HS-5 (cell line): Measurements from ENCODE around the gene UBAP1L.
"Not testable (repeated sequence)": the region's sequence is repeated elsewhere in the genome, so short reads cannot be mapped to it uniquely, and the experiment has no call there.

Experiments used
- DNase-seq: peaks from one replicate; pipeline ENCODE4 v3.0.0-alpha.2; 2012; ENCODE audit warnings: low read depth

UBAP1L gene

DNA sequence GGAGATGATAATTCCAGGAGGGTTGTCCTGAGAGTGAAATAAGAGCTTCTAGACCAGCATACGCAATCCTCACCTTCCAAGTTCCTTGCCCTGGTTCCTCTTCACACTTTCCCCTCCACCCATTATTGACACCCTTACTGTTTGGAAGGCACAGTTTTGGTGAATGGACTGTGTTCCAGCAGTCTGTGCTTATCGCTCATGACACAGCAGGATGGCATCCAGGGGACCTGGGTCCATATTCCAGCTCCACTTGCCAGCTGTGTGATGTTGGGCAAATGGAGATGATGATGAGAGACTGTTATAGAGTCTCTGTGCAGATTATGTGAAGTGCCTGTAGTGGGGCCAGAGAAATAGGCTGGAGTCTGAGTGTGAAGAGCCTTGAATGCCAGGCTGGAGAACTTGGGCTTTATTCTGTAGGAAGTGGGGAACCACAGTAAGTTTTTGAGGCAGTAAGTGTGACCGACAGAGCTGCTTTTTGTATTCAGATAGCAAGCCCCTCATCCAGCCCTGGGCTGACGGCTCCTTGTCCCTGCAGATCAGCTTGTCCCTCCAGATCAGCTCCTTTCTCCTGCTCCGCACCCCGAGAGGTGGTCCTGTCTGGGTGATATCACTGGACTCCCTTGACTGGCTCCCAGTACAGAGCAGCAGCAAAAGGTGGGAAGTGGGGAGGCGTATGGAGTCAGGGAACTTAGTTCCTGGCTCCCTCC is 30.3 kb downstream of the UBAP1L start:
- DNase-seq = no peak

DNA sequence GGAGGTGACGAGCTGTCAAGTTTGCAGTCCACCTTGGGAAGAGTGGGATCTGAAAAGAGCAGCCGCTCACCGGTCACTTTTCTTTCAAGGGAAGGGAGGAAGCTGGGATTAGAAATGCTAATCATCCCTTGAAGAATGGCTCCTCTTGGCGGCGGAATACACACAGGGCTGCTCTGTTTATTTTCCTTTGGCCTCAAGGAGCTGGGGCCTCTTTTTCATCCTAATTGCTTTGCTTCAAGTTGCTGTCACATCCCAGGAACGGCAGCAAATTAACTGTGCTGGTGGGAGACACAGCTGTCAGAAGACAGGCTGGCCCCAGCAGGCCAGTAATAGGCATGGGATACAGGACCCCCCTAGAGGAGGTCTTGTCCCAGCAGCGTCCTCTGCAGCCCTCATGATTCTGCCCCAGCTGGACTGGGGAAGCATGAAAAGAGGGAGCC is 31.7 kb downstream of the UBAP1L start:
- no peak for DNase-seq

DNA sequence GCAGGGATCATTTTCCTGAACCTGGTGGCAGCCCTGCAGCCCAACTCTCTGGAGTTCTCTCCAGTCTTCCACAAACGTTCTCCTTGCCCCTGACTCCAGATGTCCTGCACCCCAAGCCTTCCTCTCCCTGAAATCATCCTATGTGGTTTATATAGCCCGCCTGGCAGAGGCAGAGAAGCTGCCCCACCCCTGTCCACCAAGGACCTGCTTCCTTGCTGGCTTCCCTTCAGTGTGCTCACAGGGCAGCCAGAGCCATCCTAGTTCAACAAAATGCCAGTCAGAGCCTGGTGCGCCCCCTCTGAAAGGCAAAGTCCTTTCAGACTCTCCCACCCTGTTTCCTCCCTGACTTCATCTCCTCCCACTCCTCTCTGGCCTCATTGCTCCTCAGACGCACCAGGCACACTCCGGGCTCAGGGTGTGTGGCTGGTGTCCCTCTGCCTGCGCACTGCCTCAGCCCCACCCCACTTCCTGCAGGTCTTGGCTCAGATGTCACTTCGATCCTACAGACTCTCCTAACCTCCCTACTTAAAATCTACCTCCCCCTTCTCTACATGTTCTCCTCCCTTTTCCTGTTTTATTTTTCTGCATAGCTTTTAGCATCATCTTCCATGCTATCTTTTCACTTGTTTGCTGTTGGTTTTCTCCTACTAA is 32.6 kb downstream of the UBAP1L start:
- no peak for DNase-seq

DNA sequence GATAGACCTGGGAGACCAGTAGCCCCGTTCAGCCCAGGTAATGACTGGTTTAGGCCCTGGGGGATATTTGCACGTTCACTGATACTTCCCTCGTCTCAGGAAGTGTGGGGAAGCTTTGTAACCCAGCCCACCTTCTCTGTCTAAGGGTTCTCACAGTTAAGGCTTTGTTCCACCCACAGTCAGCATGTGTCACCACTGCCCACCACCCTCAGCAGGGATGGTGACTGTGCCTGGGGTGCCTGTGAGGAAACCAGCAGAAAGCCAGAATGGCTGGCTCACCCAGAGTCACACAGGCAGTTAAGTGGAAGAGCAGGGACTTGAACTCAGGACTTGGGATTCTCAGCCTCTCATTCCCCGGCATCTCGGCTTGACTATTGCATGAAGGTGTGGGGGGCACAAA is 33.2 kb downstream of the UBAP1L start:
- no peak for DNase-seq

DNA sequence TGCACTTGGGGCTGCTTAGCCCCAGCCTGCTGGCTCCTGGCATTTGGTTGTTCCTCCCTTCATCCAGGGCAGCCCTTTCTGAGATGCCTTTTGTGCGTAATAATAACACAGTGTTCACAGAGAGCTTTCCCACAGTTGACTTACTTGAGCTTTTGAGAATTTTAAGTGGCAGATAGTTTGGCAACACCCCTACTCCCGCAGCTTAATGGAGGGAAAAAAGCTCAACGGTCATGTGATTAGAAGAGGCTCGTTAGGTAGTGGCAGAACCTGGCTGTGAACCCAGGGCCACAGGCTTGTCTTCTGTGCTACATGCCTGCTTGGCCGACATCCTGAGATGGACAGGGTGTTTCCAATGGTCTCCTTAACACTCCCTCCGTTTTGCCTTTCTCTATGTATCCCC is 33.7 kb downstream of the UBAP1L start:
- DNase-seq = no peak

DNA sequence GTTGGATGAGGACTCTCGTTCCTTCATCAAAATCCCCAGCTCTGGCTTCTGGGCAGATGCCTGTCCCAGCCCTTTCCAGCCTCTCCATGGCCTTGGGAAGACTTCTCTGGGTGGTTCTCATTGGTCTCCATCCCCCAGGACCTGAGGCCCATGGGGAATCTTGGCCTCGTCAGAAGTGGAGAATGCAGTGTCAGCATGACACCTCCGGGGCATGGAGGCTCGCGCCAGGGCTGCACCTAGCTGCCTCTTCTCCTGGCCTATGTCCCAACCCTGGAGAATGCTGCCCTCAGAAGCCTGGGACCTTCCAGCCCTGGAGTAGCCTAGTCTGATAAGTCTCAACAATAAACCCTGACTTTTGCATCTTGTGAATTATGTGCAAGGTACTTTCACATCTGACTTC is 35.4 kb downstream of the UBAP1L start:
- no peak for DNase-seq

DNA sequence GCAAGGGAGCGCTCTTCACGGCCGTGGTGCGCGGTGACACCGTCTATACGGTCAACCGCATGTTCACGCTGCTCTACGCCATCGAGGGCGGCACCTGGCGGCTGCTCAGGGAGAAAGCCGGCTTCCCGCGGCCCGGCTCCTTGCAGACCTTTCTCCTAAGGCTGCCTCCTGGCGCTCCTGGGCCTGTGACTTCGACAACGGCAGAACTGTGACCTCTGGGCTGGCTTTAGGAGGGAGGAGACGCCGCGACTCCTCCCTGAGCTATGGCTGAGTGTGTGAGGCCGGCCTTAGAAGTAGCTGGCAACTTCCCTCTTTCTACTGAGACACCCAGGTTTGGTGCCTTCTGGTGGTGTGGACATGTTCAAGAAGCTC is 37.0 kb downstream of the UBAP1L start:
- DNase-seq = no peak

DNA sequence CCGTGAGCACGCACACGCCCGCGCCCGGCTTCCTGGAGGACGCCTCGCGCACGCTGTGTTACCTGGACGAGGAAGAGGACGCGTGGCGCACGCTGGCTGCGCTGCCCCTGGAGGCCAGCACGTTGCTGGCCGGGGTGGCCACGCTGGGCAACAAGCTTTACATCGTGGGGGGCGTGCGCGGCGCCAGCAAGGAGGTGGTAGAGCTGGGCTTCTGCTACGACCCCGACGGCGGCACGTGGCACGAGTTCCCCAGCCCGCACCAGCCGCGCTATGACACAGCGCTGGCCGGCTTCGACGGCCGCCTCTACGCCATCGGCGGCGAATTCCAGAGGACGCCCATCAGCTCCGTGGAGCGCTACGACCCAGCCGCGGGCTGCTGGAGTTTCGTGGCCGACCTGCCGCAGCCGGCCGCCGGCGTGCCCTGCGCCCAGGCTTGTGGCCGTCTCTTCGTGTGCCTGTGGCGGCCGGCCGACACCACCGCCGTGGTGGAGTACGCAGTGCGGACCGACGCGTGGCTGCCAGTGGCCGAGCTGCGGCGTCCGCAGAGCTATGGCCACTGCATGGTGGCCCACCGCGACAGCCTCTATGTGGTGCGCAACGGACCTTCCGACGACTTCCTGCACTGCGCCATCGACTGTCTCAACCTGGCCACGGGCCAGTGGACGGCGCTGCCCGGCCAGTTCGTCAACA is 37.6 kb downstream of the UBAP1L start:
- DNase-seq = no peak

DNA sequence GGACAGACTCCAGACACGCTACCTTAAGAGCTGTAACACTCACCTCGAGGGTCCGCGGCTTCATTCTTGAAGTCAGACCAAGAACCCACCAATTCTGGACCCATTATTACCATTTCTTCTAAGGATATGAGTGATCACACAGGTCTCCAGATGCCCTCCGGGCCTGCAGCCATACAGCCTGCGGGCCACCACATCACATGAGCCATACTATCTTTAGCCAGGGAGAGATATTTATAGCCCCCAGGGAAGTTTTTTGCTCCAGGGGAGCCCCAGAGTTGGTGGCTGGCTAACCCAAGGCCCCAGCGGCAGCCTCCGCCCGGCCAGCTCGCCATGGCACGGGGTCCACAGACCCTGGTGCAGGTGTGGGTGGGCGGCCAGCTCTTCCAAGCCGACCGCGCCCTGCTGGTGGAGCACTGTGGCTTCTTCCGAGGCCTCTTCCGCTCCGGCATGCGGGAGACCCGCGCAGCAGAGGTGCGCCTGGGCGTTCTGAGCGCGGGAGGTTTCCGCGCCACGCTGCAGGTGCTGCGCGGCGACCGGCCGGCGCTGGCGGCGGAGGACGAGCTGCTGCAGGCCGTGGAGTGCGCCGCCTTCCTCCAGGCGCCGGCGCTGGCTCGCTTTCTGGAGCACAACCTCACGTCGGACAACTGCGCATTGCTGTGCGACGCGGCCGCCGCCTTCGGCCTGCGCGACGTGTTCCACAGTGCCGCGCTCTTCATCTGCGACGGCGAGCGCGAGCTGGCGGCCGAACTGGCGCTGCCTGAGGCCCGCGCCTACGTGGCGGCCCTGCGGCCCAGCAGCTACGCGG is 38.3 kb downstream of the UBAP1L start, which contains the start of gene KBTBD13:
TSS of gene KBTBD13 (plus strand) at position 261 of the 805 bp plus-strand sequence. CDS start at position 331, 70 bp downstream.
- DNase-seq = no peak

DNA sequence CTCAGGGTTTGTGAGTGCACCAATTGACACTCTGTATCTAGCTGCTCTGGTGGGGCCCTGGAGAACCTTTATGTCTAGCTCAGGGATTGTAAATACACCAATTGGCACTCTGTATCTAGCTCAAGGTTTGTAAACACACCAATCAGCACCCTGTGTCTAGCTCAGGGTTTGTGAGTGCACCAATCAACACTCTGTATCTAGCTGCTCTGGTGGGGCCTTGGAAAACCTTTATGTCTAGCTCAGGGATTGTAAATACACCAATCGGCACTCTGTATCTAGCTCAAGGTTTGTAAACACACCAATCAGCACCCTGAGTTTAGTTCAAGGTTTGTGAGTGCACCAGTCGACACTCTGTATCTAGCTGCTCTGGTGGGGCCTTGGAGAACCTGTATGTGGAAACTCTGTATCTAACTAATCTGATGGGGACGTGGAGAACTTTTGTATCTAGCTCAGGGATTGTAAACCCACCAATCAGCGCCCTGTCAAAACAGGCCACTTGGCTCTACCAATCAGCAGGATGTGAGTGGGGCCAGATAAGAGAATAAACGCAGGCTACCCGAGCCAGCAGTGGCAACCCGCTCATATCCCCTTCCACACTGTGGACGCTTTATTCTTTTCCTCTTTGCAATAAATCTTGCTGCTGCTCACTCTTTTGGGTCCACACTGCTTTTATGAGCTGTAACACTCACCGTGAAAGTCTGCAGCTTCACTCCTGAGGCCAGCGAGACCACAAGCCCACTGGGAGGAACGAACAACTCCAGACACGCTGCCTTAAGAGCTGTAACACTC is 39.2 kb downstream of the UBAP1L start:
- not testable (repeated sequence) for DNase-seq

DNA sequence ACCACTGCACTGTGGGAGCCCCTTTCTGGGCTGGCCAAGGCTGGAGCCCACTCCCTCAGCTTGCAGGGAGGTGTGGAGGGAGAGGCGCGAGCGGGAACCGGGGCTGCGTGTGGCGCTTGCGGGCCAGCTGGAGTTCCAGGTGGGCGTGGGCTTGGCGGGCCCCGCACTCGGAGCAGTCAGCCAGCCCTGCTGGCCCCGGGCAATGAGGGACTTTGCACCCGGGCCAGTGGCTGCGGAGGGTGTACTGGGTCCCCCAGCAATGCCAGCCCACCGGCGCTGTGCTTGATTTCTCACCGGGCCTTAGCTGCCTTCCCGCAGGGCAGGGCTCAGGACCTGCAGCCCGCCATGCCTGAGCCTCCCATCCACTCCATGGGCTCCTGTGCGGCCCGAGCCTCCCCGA is 40.1 kb downstream of the UBAP1L start:
- not testable (repeated sequence) for DNase-seq

DNA sequence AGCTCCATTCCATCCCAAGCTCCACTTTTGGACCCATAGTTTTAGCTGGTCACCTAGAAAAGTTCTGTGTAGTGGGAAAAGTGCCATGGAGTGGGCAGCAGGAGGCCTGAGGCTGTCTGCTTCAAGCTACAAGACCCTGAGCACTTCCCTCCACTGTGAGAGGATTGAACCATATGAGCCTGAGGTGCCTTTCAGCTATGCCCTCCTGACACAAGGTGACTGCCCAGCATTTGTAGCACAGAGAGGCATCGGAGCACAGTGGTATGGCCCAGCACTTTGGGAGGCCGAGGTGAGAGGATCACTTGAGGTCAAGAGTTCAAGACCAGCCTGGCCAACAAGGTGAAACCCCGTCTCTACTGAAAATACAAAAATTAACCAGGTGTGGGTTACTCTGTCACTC is 42.4 kb downstream of the UBAP1L start:
- DNase-seq = no peak

DNA sequence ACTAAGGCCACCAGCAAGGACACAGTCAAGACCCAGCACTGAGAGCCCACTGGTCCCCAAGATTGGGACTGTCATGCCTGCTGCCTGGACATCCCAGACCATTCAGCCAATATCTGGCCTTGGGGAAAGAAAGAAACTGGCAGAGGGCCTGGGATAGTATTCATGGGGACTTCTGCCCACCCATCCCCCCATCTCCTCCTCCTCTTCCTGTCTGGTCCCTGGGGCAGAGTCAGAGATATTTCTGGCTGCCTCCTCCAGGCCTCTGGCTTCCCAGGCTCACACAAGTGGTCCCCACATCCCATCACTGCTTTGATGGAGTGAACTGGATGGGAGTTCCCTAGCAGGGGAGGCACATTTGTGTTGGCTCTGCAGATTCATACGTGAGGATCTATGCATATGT is 43.0 kb downstream of the UBAP1L start:
- DNase-seq = no peak

DNA sequence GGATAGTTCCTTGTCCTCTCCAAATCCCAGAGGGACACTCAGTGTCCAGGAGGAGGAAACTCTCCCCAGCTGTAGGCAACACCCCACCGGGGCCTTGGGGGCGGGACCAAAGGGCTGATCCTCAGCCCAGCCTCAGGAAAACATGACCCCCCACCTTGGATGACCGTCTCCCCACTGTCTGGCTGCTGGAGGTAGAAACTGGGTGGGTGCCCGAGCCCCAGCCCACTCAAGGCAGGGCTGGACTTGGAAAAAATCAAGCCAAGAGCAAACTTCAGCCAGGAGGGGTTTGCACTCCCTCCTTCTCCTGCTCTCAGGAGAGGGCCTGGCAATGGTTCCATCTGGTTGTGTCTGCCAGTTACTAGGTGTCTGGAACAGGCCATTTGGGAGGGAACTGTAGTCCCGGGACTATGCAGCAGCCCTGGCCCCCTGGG is 43.6 kb downstream of the UBAP1L start:
- DNase-seq = no peak

DNA sequence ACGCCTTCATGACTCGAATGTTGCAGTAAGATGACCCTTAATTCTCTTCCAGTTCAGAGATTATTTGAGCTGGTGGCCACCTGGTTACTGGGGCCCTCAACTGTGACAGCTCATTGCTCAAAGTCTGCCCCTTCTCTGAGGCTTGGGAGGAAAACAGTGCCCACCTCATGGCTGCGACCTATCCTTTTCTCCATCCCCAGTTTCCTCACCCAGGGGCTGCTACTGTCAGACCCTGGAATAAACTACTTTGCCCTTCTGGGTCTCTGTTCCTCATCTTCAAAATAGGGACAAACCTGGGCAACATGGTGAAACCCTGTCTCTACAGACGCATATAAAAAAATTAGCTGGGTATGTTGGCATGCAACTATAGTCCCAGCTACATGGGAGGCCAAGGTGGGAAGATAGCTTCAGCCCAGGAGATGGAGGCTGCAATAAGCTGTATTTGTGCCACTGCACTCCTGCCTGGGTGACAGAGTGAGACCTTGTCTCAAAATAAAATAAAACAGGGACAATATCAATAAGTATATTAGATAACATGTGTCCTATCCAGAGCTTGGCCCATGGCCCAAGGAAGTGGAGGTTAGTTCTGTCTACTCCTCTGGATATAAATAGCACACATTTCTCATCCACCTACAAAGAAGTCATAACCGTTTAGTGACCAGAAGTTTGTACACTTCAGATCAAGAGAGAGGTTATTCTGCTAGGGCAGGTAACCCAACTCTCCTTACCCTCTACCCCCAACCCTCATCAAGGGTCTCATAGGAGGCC is 45.0 kb downstream of the UBAP1L start:
- no peak for DNase-seq

DNA sequence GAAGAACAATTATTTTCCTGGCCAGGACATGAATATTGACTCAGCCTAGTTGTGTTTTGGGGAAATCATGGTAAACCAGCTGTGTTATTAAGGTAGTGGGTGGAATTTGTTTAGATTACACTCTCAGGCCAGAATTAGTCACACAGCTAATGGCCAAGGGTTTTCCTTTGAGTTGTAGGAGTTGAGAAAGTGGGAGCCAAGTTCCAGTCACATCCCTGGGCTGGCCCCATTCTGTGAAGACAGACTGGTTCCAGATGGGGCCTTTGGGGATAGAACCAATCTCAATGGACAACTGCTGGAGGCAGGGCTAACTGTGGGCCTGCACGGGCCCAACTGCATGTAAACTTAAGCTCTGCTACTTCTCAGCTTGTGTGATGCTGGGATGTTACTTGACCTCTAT is 45.8 kb downstream of the UBAP1L start:
- no peak for DNase-seq

DNA sequence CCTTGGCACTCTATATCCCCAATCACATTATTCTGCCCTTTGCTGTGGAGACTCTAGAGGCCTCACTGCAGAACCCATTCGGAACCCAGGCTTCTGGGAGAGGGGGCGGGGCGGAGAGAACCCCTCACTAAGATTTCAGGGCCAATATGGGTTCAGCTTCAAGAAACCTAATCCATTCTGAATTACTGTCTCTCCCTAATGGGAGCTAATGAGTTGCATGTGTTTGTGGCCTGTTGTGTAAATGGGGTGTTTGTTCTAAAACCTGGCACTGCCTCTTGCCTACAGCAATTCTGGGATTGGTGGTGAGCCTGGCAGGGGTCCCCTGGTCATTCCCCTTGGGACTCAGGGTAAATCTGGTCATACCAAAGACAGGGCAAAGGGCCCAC is 46.6 kb downstream of the UBAP1L start:
- DNase-seq = no peak

DNA sequence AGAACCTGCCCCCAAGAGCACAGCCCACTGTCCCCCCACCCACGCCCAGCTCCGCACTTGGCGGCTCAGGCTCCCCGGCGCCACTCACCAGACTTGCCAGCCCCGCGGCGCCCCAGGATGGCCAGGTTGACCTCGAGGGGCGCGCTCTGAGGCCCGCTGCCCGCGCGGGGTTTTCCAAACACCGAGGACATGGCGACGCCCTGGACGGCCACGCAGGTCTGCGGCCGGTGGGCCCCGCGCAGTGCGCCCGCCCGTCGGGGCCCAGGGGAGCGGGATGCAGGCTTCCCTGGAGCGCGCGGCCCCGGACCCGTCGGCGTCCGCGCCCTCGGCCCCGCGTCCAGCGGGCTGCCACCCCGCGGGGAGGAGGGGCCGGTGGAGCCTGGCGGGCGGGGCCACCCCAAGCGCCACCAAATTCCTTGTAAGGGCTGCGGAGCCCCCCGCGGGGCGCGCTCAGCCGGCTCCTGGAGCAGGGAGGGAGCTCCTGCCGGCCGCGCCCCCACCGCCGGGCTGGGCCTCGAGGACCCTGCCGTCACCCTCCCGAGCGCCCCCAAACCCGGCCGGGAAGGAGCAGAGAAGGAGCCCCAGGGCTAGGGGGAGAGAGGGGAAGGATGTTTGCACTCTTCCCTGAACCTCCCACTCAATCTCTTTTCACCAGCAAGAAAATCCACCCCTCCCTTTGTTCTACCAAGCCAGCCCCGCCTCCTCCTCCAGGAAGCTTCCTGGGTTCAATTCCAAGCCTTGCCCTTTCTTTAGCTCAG is 47.2 kb downstream of the UBAP1L start, which contains the start of gene RASL12:
TSS of gene RASL12 (minus strand) at position 347 of the 758 bp plus-strand sequence. CDS start at position 191, 156 bp downstream.
- no peak for DNase-seq

DNA sequence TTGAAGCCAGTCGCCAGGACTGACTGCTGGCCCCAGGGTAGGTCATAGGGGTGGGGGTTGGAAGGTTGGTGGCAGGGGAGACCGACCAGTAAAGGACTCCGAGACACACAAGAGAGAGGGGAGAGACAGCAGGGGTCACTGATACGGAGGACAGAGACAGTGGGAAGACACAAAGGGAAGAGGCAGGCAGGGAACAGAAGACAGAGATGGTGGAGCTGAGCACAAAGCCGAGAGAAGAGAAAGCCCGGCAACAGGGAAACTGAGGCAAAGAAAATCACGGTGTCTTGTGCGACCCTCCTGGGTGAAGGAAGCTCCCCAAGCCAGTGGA is 47.7 kb downstream of the UBAP1L start:
- no peak for DNase-seq
